Rectal smooth muscle tissue (tissue), 1 donor: Measurements from ENCODE around the gene GRIN2C.
A peak's percentile ranks its signal among the peaks of the same experiment; 100 is the strongest.
"Not testable (repeated sequence)": the region's sequence is repeated elsewhere in the genome, so short reads cannot be mapped to it uniquely, and the experiment has no call there.

Experiments used
- H3K27ac ChIP-seq: one replicate; pipeline ENCODE4 v1.7.0; 2013; ENCODE audit warnings: low read depth, low read length, inconsistent platforms
- H3K27me3 ChIP-seq: one replicate; pipeline ENCODE4 v1.7.0; 2013; ENCODE audit warnings: low read length; ENCODE audit not compliant: control insufficient read depth, insufficient read depth
- H3K36me3 ChIP-seq: one replicate; pipeline ENCODE4 v1.7.0; 2013; ENCODE audit warnings: low read length; ENCODE audit not compliant: control insufficient read depth, insufficient read depth
- H3K4me1 ChIP-seq: one replicate; pipeline ENCODE4 v1.7.0; 2013; ENCODE audit warnings: low read length; ENCODE audit not compliant: control insufficient read depth, insufficient read depth
- H3K4me3 ChIP-seq: one replicate; pipeline ENCODE4 v1.7.0; 2013; ENCODE audit warnings: low read length
- H3K9ac ChIP-seq: one replicate; pipeline ENCODE4 v1.7.0; 2013; ENCODE audit warnings: low read length

The GRIN2C gene

GRCh38 chr17:74859459-74860228 is at the start of gene GRIN2C:
TSS of gene GRIN2C (minus strand) at chr17:74859885. CDS start at chr17:74855092, 4,793 bp downstream.
- no peak within 1 kb of the TSS for H3K9ac ChIP-seq
- H3K27me3 ChIP-seq: peaks cover 30% of the 10 kb centered on the region
- peak within 1 kb of the TSS; percentile 30 for H3K4me3 ChIP-seq
- H3K36me3 ChIP-seq: no peaks in the 10 kb centered on the region
- no peaks in the 10 kb centered on the region for H3K4me1 ChIP-seq
- no peak within 1 kb of the TSS for H3K27ac ChIP-seq

GRCh38 chr17:74909097-74909496 is 49.4 kb upstream of the GRIN2C start:
- not testable (repeated sequence) for H3K27me3 ChIP-seq, H3K36me3 ChIP-seq, H3K4me1 ChIP-seq, H3K9ac ChIP-seq, H3K27ac ChIP-seq, H3K4me3 ChIP-seq

- Histone ChIP-seq H3K9ac (no peak overlapping the region), H3K36me3 (no peaks in the 10 kb centered on the region), H3K27me3 (peaks cover 4% of the 10 kb centered on the region), H3K4me1 (no peaks in the 10 kb centered on the region), H3K4me3 (no peak overlapping the region), H3K27ac (no peak overlapping the region)
These were observed 47.3 kb upstream of the GRIN2C start for GRCh38 chr17:74907012-74907411.

GRCh38 chr17:74906214-74906793 is 46.6 kb upstream of the GRIN2C start:
- not testable (repeated sequence) for H3K4me1 ChIP-seq, H3K36me3 ChIP-seq, H3K27ac ChIP-seq, H3K4me3 ChIP-seq, H3K9ac ChIP-seq, H3K27me3 ChIP-seq

GRCh38 chr17:74904687-74905409 is 45.2 kb upstream of the GRIN2C start:
- Histone ChIP-seq H3K4me3 (no peak overlapping the region), H3K27me3 (peaks cover 7% of the 10 kb centered on the region), H3K4me1 (no peaks in the 10 kb centered on the region), H3K27ac (no peak overlapping the region), H3K9ac (no peak overlapping the region), H3K36me3 (no peaks in the 10 kb centered on the region)

GRCh38 chr17:74903671-74904070 is 44.0 kb upstream of the GRIN2C start:
- peaks cover 7% of the 10 kb centered on the region for H3K27me3 ChIP-seq
- H3K4me1 ChIP-seq: no peaks in the 10 kb centered on the region
- H3K27ac ChIP-seq: no peak overlapping the region
- no peak overlapping the region for H3K9ac ChIP-seq
- H3K4me3 ChIP-seq: no peak overlapping the region
- H3K36me3 ChIP-seq: no peaks in the 10 kb centered on the region

- H3K27ac ChIP-seq: no peak overlapping the region
- no peak overlapping the region for H3K9ac ChIP-seq
- H3K4me1 ChIP-seq: no peaks in the 10 kb centered on the region
- H3K4me3 ChIP-seq: no peak overlapping the region
- no peaks in the 10 kb centered on the region for H3K36me3 ChIP-seq
- peaks cover 7% of the 10 kb centered on the region for H3K27me3 ChIP-seq
These were observed 43.3 kb upstream of the GRIN2C start for GRCh38 chr17:74903034-74903433.

- no peaks in the 10 kb centered on the region for H3K4me1 ChIP-seq
- H3K4me3 ChIP-seq: no peak overlapping the region
- no peaks in the 10 kb centered on the region for H3K36me3 ChIP-seq
- no peak overlapping the region for H3K27ac ChIP-seq
- H3K9ac ChIP-seq: no peak overlapping the region
- H3K27me3 ChIP-seq: peaks cover 7% of the 10 kb centered on the region
These were observed 41.9 kb upstream of the GRIN2C start for GRCh38 chr17:74901353-74902135.

GRCh38 chr17:74900208-74900607 is 40.5 kb upstream of the GRIN2C start:
- Histone ChIP-seq H3K36me3 (no peaks in the 10 kb centered on the region), H3K4me3 (no peak overlapping the region), H3K27me3 (peaks cover 7% of the 10 kb centered on the region), H3K27ac (no peak overlapping the region), H3K4me1 (no peaks in the 10 kb centered on the region), H3K9ac (no peak overlapping the region)

GRCh38 chr17:74898376-74898946 is 38.8 kb upstream of the GRIN2C start:
- Histone ChIP-seq H3K4me1 (no peaks in the 10 kb centered on the region), H3K36me3 (no peaks in the 10 kb centered on the region), H3K9ac (no peak overlapping the region), H3K27me3 (peaks cover 9% of the 10 kb centered on the region), H3K4me3 (no peak overlapping the region), H3K27ac (no peak overlapping the region)

- Histone ChIP-seq H3K27ac (no peak overlapping the region), H3K4me1 (no peaks in the 10 kb centered on the region), H3K9ac (no peak overlapping the region), H3K36me3 (no peaks in the 10 kb centered on the region), H3K4me3 (no peak overlapping the region), H3K27me3 (peaks cover 19% of the 10 kb centered on the region)
These were observed 34.4 kb upstream of the GRIN2C start for GRCh38 chr17:74893936-74894671.
